Mesenchymal stem cell (in vitro differentiated cells and primary cell): Measurements from ENCODE around the gene PDP2.

ENCODE experiments used
- DNase-seq: peaks from one replicate; pipeline ENCODE4 v3.0.0-alpha.2; 2013
- H2AFZ ChIP-seq: one replicate; pipeline ENCODE4 v1.6.1; 2013; ENCODE audit warnings: low read depth, mild to moderate bottlenecking, control low read depth, inconsistent platforms, low read length, moderate library complexity
- H2AK5ac ChIP-seq: 2 replicates; pipeline ENCODE4 v1.6.1; 2013; ENCODE audit warnings: low read length, moderate library complexity, mild to moderate bottlenecking, inconsistent platforms; ENCODE audit not compliant: severe bottlenecking
- H2BK120ac ChIP-seq: one replicate; pipeline ENCODE4 v1.6.1; 2013; ENCODE audit warnings: low read depth, mild to moderate bottlenecking, inconsistent platforms, low read length, moderate library complexity
- H2BK12ac ChIP-seq, 2 experiments: one replicate each; pipeline ENCODE4 v1.6.1; 2013; ENCODE audit warnings: inconsistent platforms in 2 of 2, low read length in 2 of 2, mild to moderate bottlenecking in 2 of 2, moderate library complexity in 2 of 2, control low read depth in 1 of 2
- H2BK15ac ChIP-seq: one replicate; pipeline ENCODE4 v1.6.1; 2013; ENCODE audit warnings: mild to moderate bottlenecking, low read depth, inconsistent platforms; ENCODE audit not compliant: poor library complexity, severe bottlenecking
- H2BK5ac ChIP-seq: 2 replicates; pipeline ENCODE4 v1.6.1; 2013; ENCODE audit warnings: low read depth, mild to moderate bottlenecking, low read length, control low read depth, inconsistent platforms; ENCODE audit not compliant: poor library complexity, severe bottlenecking
- H3K14ac ChIP-seq, 2 experiments: one replicate each; pipeline ENCODE4 v1.6.1; 2013; ENCODE audit warnings: inconsistent platforms in 2 of 2, low read length in 2 of 2, control low read depth in 1 of 2, mild to moderate bottlenecking in 1 of 2, moderate library complexity in 1 of 2
- H3K18ac ChIP-seq, 2 experiments: one replicate each; pipeline ENCODE4 v1.6.1; 2013; ENCODE audit warnings: inconsistent platforms in 2 of 2, low read length in 2 of 2, control low read depth in 1 of 2, low read depth in 1 of 2, mild to moderate bottlenecking in 1 of 2
- H3K23ac ChIP-seq, 2 experiments: one replicate each; pipeline ENCODE4 v1.6.1; 2013; ENCODE audit warnings: inconsistent platforms in 2 of 2, low read length in 2 of 2, mild to moderate bottlenecking in 2 of 2, moderate library complexity in 2 of 2, control low read depth in 1 of 2
- H3K27ac ChIP-seq: 2 replicates; pipeline ENCODE4 v1.5.1; 2013; ENCODE audit warnings: mild to moderate bottlenecking, moderate library complexity, low read length, control low read depth, inconsistent platforms; ENCODE audit not compliant: poor library complexity, severe bottlenecking
- H3K27me3 ChIP-seq, 2 experiments: 2 replicates each; pipeline versions ENCODE4 v1.6.1 to v1.7.0; 2013; ENCODE audit warnings: low read length in 2 of 2, mild to moderate bottlenecking in 2 of 2, moderate library complexity in 2 of 2, control low read depth in 1 of 2, inconsistent platforms in 1 of 2; ENCODE audit not compliant: control insufficient read depth in 1 of 2, insufficient read depth in 1 of 2
- H3K36me3 ChIP-seq, 2 experiments: 2 replicates each; pipeline versions ENCODE4 v1.6.1 to v1.7.0; 2013; ENCODE audit warnings: low read length in 2 of 2, control low read depth in 1 of 2, inconsistent platforms in 1 of 2, low read depth in 1 of 2, mild to moderate bottlenecking in 1 of 2; ENCODE audit not compliant: insufficient read depth in 2 of 2, control insufficient read depth in 1 of 2
- H3K4ac ChIP-seq, 2 experiments: one replicate each; pipeline ENCODE4 v1.6.1; 2013; ENCODE audit warnings: inconsistent platforms in 2 of 2, low read length in 2 of 2, mild to moderate bottlenecking in 2 of 2, moderate library complexity in 2 of 2, control low read depth in 1 of 2, low read depth in 1 of 2
- H3K4me1 ChIP-seq: 2 replicates; pipeline ENCODE4 v1.6.1; 2013; ENCODE audit warnings: low read depth, low read length, control low read depth; ENCODE audit not compliant: control insufficient read depth, insufficient read depth
- H3K4me2 ChIP-seq: 2 replicates; pipeline ENCODE4 v1.6.1; 2013; ENCODE audit warnings: low read length, mild to moderate bottlenecking, inconsistent platforms; ENCODE audit not compliant: poor library complexity, severe bottlenecking
- H3K4me3 ChIP-seq, 2 experiments: 2 replicates each; pipeline versions ENCODE4 v1.5.1 to v1.7.0; 2013; ENCODE audit warnings: low read length in 2 of 2, mild to moderate bottlenecking in 2 of 2, control low read depth in 1 of 2, low read depth in 1 of 2; ENCODE audit not compliant: insufficient read depth in 1 of 2
- H3K79me1 ChIP-seq: replicated peaks from 2 replicates; pipeline ENCODE4 v1.6.1; 2013; ENCODE audit warnings: mild to moderate bottlenecking, control low read depth, low read length, inconsistent platforms; ENCODE audit not compliant: poor library complexity, severe bottlenecking
- H3K9ac ChIP-seq: 2 replicates; pipeline ENCODE4 v1.7.0; 2013; ENCODE audit warnings: mild to moderate bottlenecking, low read length, moderate library complexity
- H3K9me3 ChIP-seq: 2 replicates; pipeline ENCODE4 v1.7.0; 2013; ENCODE audit warnings: mild to moderate bottlenecking, low read length; ENCODE audit not compliant: control insufficient read depth
- H4K8ac ChIP-seq: one replicate; pipeline ENCODE4 v1.6.1; 2013; ENCODE audit warnings: inconsistent platforms, mild to moderate bottlenecking, low read length, moderate library complexity
- H4K91ac ChIP-seq: one replicate; pipeline ENCODE4 v1.6.1; 2013; ENCODE audit warnings: mild to moderate bottlenecking, low read length, inconsistent platforms
- WGBS: methylation state at CpG from one replicate; pipeline ENCODE4 v1.1.7; 2013; ENCODE audit warnings: mixed read lengths; 5-methylcytosine and 5-hydroxymethylcytosine counted together

The PDP2 gene

GRCh38 chr16:66923866-66924265 is 43.6 kb downstream of the PDP2 start:
- Histone ChIP-seq H2BK12ac (peak overlapping the region in 1 of 2 experiments; percentile 45), H3K27me3 (peaks cover 8 to 42% of the 10 kb centered on the region in 2 experiments), H2AK5ac (peak overlapping the region; percentile 30), H4K8ac (no peak overlapping the region), H3K9ac (no peak overlapping the region), H2BK15ac (no peak overlapping the region), H3K36me3 (peaks cover 0 to 18% of the 10 kb centered on the region in 2 experiments), H3K9me3 (no peaks in the 10 kb centered on the region), H2AFZ (no peak overlapping the region), H3K4ac (no peak overlapping the region), H3K79me1 (no peaks in the 10 kb centered on the region), H2BK120ac (no peak overlapping the region), H3K27ac (no peak overlapping the region), H2BK5ac (no peak overlapping the region), H3K23ac (no peak overlapping the region), H3K14ac (no peak overlapping the region), H4K91ac (no peak overlapping the region), H3K4me2 (no peak overlapping the region), H3K4me1 (peaks cover 63% of the 10 kb centered on the region), H3K4me3 (no peak overlapping the region), H3K18ac (no peak overlapping the region)
- 82% methylated on average over 3 of the region's 3 CpGs for WGBS
- DNase-seq: no peak

GRCh38 chr16:66924527-66925321 is 44.4 kb downstream of the PDP2 start:
- DNase-seq: peak; percentile 41
- Histone ChIP-seq H3K18ac (peak overlapping the region in 1 of 2 experiments; percentile 53), H3K27me3 (peaks cover 8 to 34% of the 10 kb centered on the region in 2 experiments), H3K9me3 (no peaks in the 10 kb centered on the region), H3K27ac (no peak overlapping the region), H3K23ac (no peak overlapping the region), H3K4me1 (peaks cover 54% of the 10 kb centered on the region), H2BK5ac (no peak overlapping the region), H3K4me3 (peak overlapping the region; percentile 61 to 70), H3K9ac (peak overlapping the region; percentile 62), H2BK120ac (no peak overlapping the region), H3K36me3 (peaks cover 0 to 18% of the 10 kb centered on the region in 2 experiments), H4K91ac (no peak overlapping the region), H2AFZ (peak overlapping the region; percentile 30), H4K8ac (peak overlapping the region; percentile 22), H3K79me1 (no peaks in the 10 kb centered on the region), H2AK5ac (no peak overlapping the region), H3K4ac (peak overlapping the region in 1 of 2 experiments; percentile 63), H3K4me2 (peak overlapping the region; percentile 77), H2BK15ac (no peak overlapping the region), H2BK12ac (peak overlapping the region in 1 of 2 experiments; percentile 61), H3K14ac (no peak overlapping the region)
- WGBS: 9% methylated on average over 51 of the region's 72 CpGs

GRCh38 chr16:66925322-66925840 is 45.1 kb downstream of the PDP2 start, which contains the start of gene RRAD:
Gene RRAD, minus strand, starts transcription at chr16:66925535. Its CDS starts 356 bp downstream, at chr16:66925179.
- H3K4me1 ChIP-seq: peaks cover 52% of the 10 kb centered on the region
- peak within 1 kb of the TSS; percentile 62 for H3K9ac ChIP-seq
- H2BK15ac ChIP-seq: peak within 1 kb of the TSS; percentile 74
- H3K18ac ChIP-seq: peak within 1 kb of the TSS; percentile 47 to 86
- H3K27me3 ChIP-seq: peaks cover 8 to 28% of the 10 kb centered on the region in 2 experiments
- peak within 1 kb of the TSS in 1 of 2 experiments; percentile 91 for H3K14ac ChIP-seq
- peak within 1 kb of the TSS; percentile 66 for H4K8ac ChIP-seq
- peaks cover 0 to 18% of the 10 kb centered on the region in 2 experiments for H3K36me3 ChIP-seq
- H2BK5ac ChIP-seq: peak within 1 kb of the TSS; percentile 32
- peak within 1 kb of the TSS; percentile 93 for H4K91ac ChIP-seq
- H3K23ac ChIP-seq: no peak within 1 kb of the TSS
- H2AFZ ChIP-seq: peak within 1 kb of the TSS; percentile 30
- H3K4me2 ChIP-seq: peak within 1 kb of the TSS; percentile 77
- peak within 1 kb of the TSS; percentile 88 to 98 for H2BK12ac ChIP-seq
- no peaks in the 10 kb centered on the region for H3K9me3 ChIP-seq
- peak; percentile 86 for DNase-seq
- 6% methylated on average over 32 of the region's 42 CpGs for WGBS
- peak within 1 kb of the TSS; percentile 7 for H2BK120ac ChIP-seq
- peak within 1 kb of the TSS; percentile 61 to 70 for H3K4me3 ChIP-seq
- no peaks in the 10 kb centered on the region for H3K79me1 ChIP-seq
- H2AK5ac ChIP-seq: peak within 1 kb of the TSS; percentile 88
- no peak within 1 kb of the TSS for H3K27ac ChIP-seq
- H3K4ac ChIP-seq: peak within 1 kb of the TSS; percentile 30 to 63
